Parathyroid adenoma (tissue), 2 donors: Measurements from ENCODE around the gene CADPS.

Experiments used
- H2AFZ ChIP-seq: fragments of 300-600 bp; sonication (generic); one replicate; pipeline ENCODE4 v1.7.0; 2017; ENCODE audit warnings: antibody characterized with exemption, mild to moderate bottlenecking
- H3K27ac ChIP-seq: fragments of 300-600 bp; sonication (generic); one replicate; pipeline ENCODE4 v1.7.0; 2017
- H3K27me3 ChIP-seq: fragments of 300-600 bp; sonication (generic); one replicate; pipeline ENCODE4 v1.7.0; 2017; ENCODE audit warnings: low read length; ENCODE audit not compliant: control insufficient read depth, insufficient read depth
- H3K36me3 ChIP-seq: fragments of 300-600 bp; sonication (generic); one replicate; pipeline ENCODE4 v1.7.0; 2017; ENCODE audit warnings: low read length; ENCODE audit not compliant: control insufficient read depth, insufficient read depth
- H3K4me1 ChIP-seq: fragments of 300-600 bp; sonication (generic); one replicate; pipeline ENCODE4 v1.7.0; 2017; ENCODE audit warnings: control low read depth
- H3K4me2 ChIP-seq: fragments of 300-600 bp; sonication (generic); one replicate; pipeline ENCODE4 v1.7.0; 2017; ENCODE audit warnings: low read length
- H3K4me3 ChIP-seq: fragments of 300-600 bp; sonication (generic); one replicate; pipeline ENCODE4 v1.7.0; 2017; ENCODE audit warnings: low read depth, low read length
- H3K79me2 ChIP-seq: fragments of 300-600 bp; sonication (generic); one replicate; pipeline ENCODE4 v1.7.0; 2017; ENCODE audit warnings: control low read depth
- H3K9ac ChIP-seq: fragments of 300-600 bp; sonication (generic); one replicate; pipeline ENCODE4 v1.7.0; 2017; ENCODE audit warnings: mild to moderate bottlenecking
- H3K9me3 ChIP-seq: fragments of 300-600 bp; sonication (generic); one replicate; pipeline ENCODE4 v1.7.0; 2017; ENCODE audit warnings: low read length; ENCODE audit not compliant: control insufficient read depth
- CTCF ChIP-seq: fragments of 300-600 bp; sonication (generic); IDR thresholded peaks from one replicate; pipeline ENCODE4 v1.7.0; 2017; ENCODE audit warnings: antibody characterized with exemption, mild to moderate bottlenecking
- donor health status: primary hyperparathyroidism.

Gene CADPS

GRCh38 chr3:62567097-62568021, 307.9 kb downstream of the CADPS start:
- Histone ChIP-seq H3K4me1 (no peaks in the 10 kb centered on the region), H3K27ac (no peak overlapping the region), H2AFZ (no peak overlapping the region), H3K4me2 (no peak overlapping the region), H3K9ac (no peak overlapping the region), H3K79me2 (no peaks in the 10 kb centered on the region), H3K36me3 (no peaks in the 10 kb centered on the region), H3K4me3 (no peak overlapping the region), H3K27me3 (no peaks in the 10 kb centered on the region), H3K9me3 (no peaks in the 10 kb centered on the region)
- TF ChIP-seq CTCF: no peak

DNA sequence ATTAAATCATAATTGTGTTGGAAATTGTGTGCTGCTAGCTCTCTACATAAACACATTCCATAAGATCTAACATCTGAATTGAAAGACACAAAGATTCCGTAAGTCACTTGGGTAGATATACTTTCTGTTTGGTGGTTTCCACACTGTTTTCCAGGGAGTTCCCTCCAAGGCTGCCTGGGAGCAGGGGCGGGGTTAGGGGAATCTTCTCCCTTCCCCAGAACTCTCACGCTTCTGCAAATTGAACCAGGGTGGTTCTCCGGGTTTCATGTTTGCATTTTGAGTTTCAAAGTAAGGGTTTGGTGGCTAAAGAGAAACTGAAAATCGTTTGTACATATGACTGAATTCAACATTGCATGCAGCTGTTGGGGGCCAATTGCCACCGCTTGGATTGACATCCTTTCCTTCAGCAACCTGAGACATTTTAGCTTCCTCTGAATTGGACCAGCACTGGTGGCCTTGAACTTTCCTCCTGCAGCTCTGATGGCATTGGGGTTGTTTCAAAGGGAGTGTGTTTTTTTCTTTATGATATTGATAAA, 309.1 kb downstream of the CADPS start:
- Histone ChIP-seq H3K4me2 (no peak overlapping the region), H3K36me3 (no peaks in the 10 kb centered on the region), H3K4me3 (no peak overlapping the region), H3K9me3 (no peaks in the 10 kb centered on the region), H3K9ac (no peak overlapping the region), H2AFZ (no peak overlapping the region), H3K27me3 (no peaks in the 10 kb centered on the region), H3K79me2 (no peaks in the 10 kb centered on the region), H3K4me1 (no peaks in the 10 kb centered on the region), H3K27ac (no peak overlapping the region)
- TF ChIP-seq CTCF: no peak

GRCh38 chr3:62562596-62562995, 312.6 kb downstream of the CADPS start:
- no peak overlapping the region for H3K9ac ChIP-seq
- H3K79me2 ChIP-seq: no peaks in the 10 kb centered on the region
- no peaks in the 10 kb centered on the region for H3K4me1 ChIP-seq
- no peaks in the 10 kb centered on the region for H3K27me3 ChIP-seq
- no peak overlapping the region for H2AFZ ChIP-seq
- TF ChIP-seq CTCF: no peak
- H3K27ac ChIP-seq: no peak overlapping the region
- H3K4me2 ChIP-seq: no peak overlapping the region
- no peaks in the 10 kb centered on the region for H3K36me3 ChIP-seq
- no peak overlapping the region for H3K4me3 ChIP-seq
- H3K9me3 ChIP-seq: no peaks in the 10 kb centered on the region

DNA sequence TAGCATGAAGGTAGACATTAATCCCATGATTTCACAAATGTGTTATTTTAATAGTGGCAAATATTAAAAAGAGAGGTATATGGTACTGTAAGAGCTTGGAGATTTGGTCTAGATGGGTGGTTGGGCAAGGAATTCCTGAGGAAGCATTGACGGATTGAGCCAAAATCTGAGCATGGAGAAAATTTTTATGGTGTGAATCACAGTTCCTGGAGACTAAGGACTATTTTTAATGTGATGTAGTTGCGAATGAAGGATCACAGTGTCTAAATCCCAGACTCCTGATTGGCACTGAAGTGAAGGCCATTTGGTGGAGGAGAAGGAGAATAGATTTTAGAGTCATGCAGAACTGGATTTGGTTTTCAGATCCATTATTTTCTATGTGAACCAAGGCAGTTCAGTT, 313.2 kb downstream of the CADPS start:
- Histone ChIP-seq H3K4me1 (no peaks in the 10 kb centered on the region), H3K27ac (no peak overlapping the region), H3K9me3 (no peaks in the 10 kb centered on the region), H3K4me3 (no peak overlapping the region), H3K79me2 (no peaks in the 10 kb centered on the region), H2AFZ (no peak overlapping the region), H3K9ac (no peak overlapping the region), H3K4me2 (no peak overlapping the region), H3K27me3 (no peaks in the 10 kb centered on the region), H3K36me3 (no peaks in the 10 kb centered on the region)
- no peak for TF ChIP-seq CTCF
